Stimulated activated CD8-positive, alpha-beta memory T cell treated with anti-CD3 and anti-CD28 coated beads, Interleukin-7, amount 100 ng/mL, for 48 hours (primary cell): ENCODE measurements around the gene USP31.
"Not testable (repeated sequence)": the region's sequence is repeated elsewhere in the genome, so short reads cannot be mapped to it uniquely, and the experiment has no call there.

Experiments used
- DNase-seq, 2 donors: peaks; one replicate each; pipeline ENCODE4 v3.0.0-alpha.2; 2020; ENCODE audit warnings: low read depth in 1 of 2; ENCODE audit errors: extremely low read depth in 1 of 2

Gene USP31

GRCh38 chr16:23160574-23160973 lies 11.3 kb upstream of the USP31 start:
- DNase-seq = no peak

DNA sequence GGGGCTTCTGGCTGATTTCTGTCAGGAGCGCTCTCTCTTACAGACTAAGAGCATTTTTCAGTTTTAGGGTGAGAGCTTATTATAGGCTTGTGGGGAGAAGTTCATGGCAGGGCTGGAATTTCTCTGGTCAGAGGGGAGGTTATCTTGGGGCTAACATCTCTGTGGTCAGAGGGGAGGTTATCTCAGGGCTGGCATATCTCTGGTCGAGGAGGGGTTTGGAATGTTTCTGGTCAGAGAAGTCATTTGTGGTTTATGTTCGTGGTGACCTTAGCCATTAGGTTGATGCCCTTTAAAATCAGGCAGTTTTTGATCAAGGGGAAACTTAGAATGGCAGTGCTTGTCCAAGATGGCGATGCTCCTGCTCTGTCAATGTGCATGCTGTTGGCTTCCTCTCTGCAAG lies 10.8 kb upstream of the USP31 start:
- DNase-seq = no peak

- no peak for DNase-seq
Observed at GRCh38 chr16:23158114-23158513, 8.9 kb upstream of the USP31 start.

DNA sequence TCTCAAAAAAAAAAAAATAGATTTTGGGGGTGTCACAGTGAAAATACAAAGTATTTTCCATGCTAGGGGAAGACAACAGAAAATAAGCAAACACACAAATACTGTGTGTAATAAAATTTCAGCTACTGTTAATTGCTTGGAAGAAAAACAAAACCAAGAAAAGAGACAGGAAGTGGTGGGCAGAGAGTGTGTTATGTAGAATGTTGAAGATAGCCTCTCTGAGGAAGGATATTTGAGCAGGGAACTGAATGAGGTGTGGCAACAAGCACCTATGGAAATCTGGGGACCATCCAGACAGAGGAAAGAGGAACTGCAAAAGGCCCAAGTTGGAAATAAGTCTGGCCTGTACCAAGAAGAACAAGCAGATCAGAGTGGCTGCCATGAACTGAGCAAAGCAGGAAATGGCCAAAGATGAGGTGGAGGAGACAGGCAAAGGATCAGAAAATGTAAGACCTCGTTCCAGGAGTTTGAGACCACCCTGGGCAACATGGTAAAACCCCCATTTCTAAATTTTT lies 7.8 kb upstream of the USP31 start:
- no peak for DNase-seq

DNA sequence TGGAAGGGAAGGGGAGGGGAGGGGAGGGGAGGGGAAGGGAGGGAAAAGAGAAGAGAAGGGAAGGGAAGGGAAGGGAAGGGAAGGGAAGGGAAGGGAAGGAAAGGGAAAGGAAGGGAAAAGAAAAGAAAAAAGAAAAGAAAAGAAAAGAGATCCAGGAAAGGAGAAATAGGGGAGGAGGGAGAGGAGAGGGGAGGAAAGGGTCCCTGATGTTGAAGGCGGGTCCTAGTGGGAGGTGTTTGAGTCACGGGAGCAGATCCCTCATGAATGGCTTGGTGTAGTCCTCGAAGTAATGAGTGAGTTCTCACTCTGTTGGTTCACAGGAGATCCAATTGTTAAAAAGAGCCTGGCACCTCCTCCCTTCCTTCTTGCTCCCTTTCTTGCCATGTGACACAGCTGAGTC lies 6.9 kb upstream of the USP31 start:
- DNase-seq = no peak

DNA sequence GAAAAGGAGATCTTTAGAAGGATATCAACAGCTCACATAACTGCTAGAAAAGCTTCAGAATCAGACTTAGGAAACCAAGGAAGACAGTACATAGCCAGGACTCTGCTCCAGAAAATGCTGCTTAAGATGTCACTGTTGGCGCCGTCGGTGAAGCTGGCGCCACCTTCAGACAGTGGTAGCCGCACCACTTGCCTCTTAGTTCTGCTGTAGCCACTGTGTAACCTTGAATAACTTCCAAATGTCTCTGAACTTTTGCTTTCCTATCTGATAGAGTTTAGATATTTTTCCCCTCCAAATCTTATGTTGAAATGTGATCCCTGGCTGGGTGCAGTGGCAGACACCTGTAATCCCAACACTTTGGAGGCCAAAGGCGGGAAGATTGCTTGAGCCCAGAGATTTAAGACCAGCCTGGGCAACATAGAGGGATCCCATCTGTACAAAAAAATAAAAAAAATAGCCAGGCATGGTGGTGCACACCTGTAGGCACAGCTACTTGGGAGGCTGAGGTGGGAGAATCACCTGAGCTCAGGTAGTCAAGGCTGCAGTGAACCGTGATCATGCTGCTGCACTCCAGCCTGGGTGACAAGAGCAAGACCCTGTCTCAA lies 6.3 kb upstream of the USP31 start:
- no peak for DNase-seq

DNA sequence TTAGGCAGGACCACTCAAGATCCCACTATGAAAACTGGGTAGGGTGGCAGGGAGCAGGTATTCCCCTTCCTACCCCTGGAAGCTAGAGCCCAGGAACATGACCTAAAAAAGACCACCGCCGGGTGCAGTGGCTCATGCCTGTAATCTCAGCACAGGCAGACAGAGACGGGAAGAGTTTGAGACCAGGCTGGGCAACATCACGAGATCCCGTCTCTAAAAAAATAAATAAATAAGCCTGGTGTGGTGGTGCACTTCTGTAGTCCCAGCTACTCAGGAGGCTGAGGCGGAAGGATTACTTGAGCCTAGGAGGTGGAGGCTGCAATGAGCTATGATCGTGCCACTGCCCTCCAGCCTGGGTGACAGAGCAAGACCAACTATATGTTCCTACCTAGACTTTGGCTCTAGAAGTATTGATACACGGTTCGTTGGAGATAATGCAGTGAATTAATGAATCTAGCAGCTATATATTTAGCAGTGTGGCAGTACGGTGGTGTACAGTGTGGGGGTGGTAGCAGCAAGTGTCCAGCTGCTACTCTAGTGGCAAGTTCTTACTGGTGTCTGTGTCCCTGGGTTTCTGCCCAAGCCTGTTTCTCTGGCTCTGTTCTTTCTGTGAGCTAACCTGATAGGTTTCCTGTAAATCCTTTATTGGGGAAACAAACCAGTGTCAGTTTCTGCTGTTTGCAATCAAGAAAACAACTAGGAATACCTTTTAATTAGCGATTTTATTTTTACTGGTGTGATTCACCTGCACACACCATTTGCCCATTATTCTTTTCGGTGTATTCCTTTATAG lies 3.3 kb upstream of the USP31 start:
- no peak for DNase-seq

- DNase-seq = no peak
Observed at GRCh38 chr16:23149993-23150364, 727 bp upstream of the USP31 start.

- peak; percentile 5 to 11 for DNase-seq
Observed at GRCh38 chr16:23148513-23149266, 562 bp downstream of the USP31 start.

- DNase-seq = no peak
Observed at GRCh38 chr16:23148166-23148512, 1.1 kb downstream of the USP31 start.

GRCh38 chr16:23147666-23148065 lies 1.6 kb downstream of the USP31 start:
- DNase-seq = no peak

DNA sequence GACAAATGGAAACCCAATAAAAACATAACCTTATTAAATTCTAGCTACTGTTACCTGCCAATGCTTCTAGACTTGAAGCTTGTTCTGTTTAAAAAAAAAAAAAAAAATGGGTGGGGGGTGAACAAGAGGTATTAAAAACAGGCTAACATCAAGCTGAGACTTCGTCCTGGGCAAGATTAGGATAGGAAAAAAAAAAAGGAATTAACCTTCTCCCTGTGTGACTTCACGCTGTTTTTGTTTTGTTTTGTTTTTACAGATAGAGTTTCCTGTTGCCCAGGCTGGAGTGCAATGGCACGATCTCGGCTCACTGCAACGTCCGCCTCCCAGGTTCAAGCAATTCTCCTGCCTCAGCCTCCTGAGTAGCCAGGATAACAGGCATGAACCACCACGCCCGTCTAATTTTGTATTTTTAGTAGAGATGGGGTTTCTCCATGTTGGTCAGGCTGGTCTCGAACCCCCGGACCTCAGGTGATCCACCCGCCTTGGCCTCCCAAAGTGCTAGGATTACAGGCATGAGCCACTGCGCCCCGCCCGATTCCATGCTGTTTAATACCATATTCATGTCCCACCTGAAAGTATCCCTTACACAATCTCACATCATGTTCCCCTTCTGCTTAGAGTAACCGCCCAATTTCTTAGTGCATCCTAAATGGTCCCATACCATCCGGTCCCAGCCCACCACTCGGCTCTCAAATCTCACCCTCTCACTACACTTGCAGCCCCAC lies 2.2 kb downstream of the USP31 start:
- DNase-seq = no peak

DNA sequence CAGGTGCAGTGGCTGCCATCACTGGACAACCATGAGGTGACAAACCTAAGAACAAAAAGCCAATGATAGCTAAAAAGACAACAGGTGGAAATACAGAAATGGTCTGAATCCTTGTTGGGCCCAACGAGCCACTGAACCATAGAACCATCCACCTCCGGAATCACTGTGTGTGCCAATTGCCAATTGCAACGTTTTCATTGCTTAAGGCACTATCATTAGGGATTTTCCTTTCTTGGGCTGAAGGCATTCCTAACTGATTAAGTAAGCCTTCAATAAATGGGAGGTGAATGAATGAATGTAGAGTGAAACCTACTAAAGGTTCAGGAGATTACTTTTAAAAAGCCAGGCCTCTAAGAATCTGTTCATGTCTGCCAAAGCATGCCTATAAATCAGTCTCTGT lies 3.6 kb downstream of the USP31 start:
- no peak for DNase-seq

DNA sequence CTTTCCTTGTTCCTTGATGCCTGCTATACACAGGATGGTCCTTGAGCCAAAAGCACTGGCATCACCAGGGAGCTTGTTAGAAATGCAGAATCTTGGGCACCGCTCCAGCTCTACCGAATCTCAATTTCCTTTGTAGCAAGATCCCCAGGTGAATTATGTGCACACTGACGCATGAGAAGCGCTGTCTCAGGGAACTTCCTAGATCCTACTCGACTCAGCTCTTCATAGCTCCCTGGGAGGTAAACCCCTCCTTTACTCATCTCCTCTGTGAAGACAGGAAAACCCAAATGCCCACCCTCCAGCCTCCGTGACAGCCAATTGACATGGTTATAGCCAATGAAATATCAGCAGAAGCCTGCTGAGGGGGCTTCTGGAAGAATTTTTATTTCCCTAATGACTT lies 4.1 kb downstream of the USP31 start:
- DNase-seq = no peak

DNA sequence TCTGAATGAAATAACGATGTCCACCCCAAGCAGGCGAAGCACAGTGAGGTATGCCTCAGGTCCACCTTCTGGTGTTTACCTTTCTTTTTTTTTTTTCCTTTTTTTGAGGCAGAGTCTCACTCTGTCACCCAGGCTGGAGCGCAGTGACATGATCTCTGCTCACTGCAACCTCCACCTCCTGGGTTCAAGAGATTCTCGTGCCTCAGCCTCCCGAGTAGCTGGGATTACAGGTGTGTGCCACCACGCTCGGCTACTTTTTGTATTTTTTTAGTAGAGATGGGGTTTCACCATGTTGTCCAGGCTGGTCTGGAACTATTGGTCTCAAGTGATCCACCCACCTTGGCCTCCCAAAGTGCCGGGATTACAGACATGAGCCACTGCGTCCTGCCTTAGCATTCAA lies 4.9 kb downstream of the USP31 start:
- DNase-seq = not testable (repeated sequence)

- no peak for DNase-seq
Observed at GRCh38 chr16:23143391-23143790, 5.9 kb downstream of the USP31 start.

GRCh38 chr16:23141959-23142740 lies 7.1 kb downstream of the USP31 start:
- DNase-seq = no peak

- DNase-seq = no peak
Observed at GRCh38 chr16:23141500-23141899, 7.8 kb downstream of the USP31 start.

DNA sequence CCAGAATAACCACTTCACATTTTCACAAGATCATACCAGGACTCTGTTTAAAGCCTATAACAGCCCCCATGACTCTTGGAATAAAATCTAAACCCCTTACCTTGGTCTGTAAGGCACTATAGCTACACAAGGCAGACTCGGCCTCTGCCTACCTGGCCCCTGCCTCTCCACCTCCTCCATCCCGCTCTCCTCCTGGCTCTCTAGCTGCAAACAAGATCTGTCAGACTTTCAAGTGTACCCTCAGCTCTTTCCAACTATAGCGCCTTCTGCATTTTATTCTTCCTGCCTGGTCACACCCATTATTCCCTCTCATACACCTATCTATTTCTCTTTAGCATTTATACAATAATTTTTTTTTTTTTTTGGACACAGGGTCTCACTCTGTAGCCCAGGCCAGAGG lies 8.2 kb downstream of the USP31 start:
- DNase-seq = no peak

DNA sequence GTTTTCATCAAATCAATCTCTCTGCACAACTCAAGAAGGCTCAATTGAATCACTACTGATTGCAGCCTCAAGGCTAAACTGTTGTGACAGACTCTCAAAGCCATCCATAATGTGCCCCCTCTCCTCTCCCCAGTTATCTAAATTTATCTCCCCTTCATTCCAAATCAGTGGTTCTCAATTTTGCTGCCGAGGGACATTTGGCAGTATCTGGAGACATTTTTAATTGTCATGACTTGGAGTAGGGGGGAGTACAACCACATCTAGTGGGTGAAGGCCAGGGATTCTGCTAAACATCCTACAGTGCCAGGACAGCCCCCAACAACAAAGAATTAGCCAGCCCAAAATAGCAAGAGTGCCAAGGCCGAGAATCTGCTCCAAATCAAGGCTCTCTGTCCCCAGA lies 9.1 kb downstream of the USP31 start:
- DNase-seq = no peak

DNA sequence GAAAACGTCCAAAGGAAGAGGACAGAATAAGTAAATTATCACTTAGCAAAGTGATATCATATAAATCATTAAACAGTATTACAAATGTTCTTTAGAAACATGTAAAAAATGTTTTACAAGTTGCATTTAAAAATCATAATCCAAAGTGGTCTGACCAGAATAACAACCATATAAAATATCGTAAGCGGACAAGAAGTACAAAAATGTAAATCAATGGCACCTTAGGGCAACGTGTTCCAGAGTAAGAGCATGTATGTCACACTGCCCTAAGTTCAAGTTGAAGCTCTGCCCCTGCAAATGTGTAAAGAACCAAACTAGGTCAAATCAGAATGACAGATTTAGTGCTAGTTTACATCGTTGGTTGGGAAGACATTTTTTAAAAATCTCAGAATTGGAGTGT lies 11.4 kb downstream of the USP31 start:
- no peak for DNase-seq
